H1 (cell line): ENCODE data around the gene DYNLT5. TPM values are rescaled to one million over a fixed set of nuclear protein-coding genes. Genes with fewer than 3 reads are reported as not detected.

Source experiments
- CTCF ChIA-PET: fragments of 300-600 bp; sonication (Branson Sonifier 250); formaldehyde crosslinking; loops from one replicate; lab custom pipeline; 2021; ENCODE audit not compliant: partially characterized antibody; lab: Charles Lee
- POLR2A ChIA-PET: fragments of 300-600 bp; sonication (Branson Sonifier 250); formaldehyde crosslinking; loops from one replicate; lab custom pipeline; 2021; ENCODE audit warnings: inconsistent platforms; ENCODE audit not compliant: partially characterized antibody; lab: Charles Lee
- DNase-seq, 2 experiments: peaks; one replicate each; pipeline versions ENCODE4 v3.0.0 to v3.0.0-alpha.2; 2010 to 2022; ENCODE audit warnings: low spot score in 2 of 2, low read depth in 1 of 2, mixed read lengths in 1 of 2
- FAIRE-seq: peaks from 2 replicates; lab custom pipeline; 2011; peaks lifted over from hg19 to GRCh38; lab: Jason Lieb, UNC
- H2AFZ ChIP-seq: 2 replicates; pipeline ENCODE4 v1.8.1; 2012; ENCODE audit warnings: low read length, inconsistent platforms
- H2AK5ac ChIP-seq: 2 replicates; pipeline ENCODE4 v1.6.1; 2013; ENCODE audit warnings: low read depth, low read length
- H2BK120ac ChIP-seq: replicated peaks from 2 replicates; pipeline ENCODE3; 2013; ENCODE audit warnings: low read depth, low read length, inconsistent platforms
- H2BK12ac ChIP-seq: 2 replicates; pipeline ENCODE4 v1.6.1; 2013; ENCODE audit warnings: low read depth, low read length
- H2BK15ac ChIP-seq: 2 replicates; pipeline ENCODE4 v1.6.1; 2013; ENCODE audit warnings: low read length
- H2BK20ac ChIP-seq: 2 replicates; pipeline ENCODE4 v1.6.1; 2013; ENCODE audit warnings: low read length
- H2BK5ac ChIP-seq: 2 replicates; pipeline ENCODE4 v1.6.1; 2013; ENCODE audit warnings: low read depth, low read length
- H3K14ac ChIP-seq: 2 replicates; pipeline ENCODE4 v1.6.1; 2013; ENCODE audit warnings: inconsistent platforms; ENCODE audit not compliant: insufficient read length
- H3K18ac ChIP-seq: 2 replicates; pipeline ENCODE4 v1.6.1; 2013; ENCODE audit warnings: low read length; ENCODE audit errors: extremely low read depth
- H3K23ac ChIP-seq: 2 replicates; pipeline ENCODE4 v1.6.1; 2013; ENCODE audit warnings: inconsistent platforms; ENCODE audit not compliant: insufficient read length
- H3K23me2 ChIP-seq: 2 replicates; pipeline ENCODE4 v1.6.1; 2013; ENCODE audit warnings: low read depth, low read length
- H3K27ac ChIP-seq: 2 replicates; pipeline ENCODE4 v1.6.1; 2011; ENCODE audit warnings: low read depth, low read length, inconsistent platforms
- H3K27me3 ChIP-seq, 4 experiments: replicated peaks in 1 of 4; 1 replicate in 1 of 4; 2 replicates in 3 of 4; pipeline versions ENCODE4 v1.6.1 to v1.8.1; 2011 to 2013; ENCODE audit warnings: low read length in 3 of 4, mild to moderate bottlenecking in 3 of 4, inconsistent platforms in 2 of 4, mixed read lengths in 2 of 4, moderate library complexity in 1 of 4; ENCODE audit not compliant: control insufficient read depth in 3 of 4, insufficient read depth in 3 of 4; ENCODE audit errors: extremely low read depth in 1 of 4
- H3K36me3 ChIP-seq, 4 experiments: 2 replicates each; pipeline versions ENCODE4 v1.6.1 to v1.8.1; 2011 to 2013; ENCODE audit warnings: mild to moderate bottlenecking in 4 of 4, low read length in 3 of 4, moderate library complexity in 2 of 4, control low read depth in 1 of 4, inconsistent platforms in 1 of 4; ENCODE audit not compliant: insufficient read depth in 4 of 4, control insufficient read depth in 2 of 4
- H3K4ac ChIP-seq: replicated peaks from 2 replicates; pipeline ENCODE3; 2013; ENCODE audit warnings: low read length, low read depth, mixed read lengths, inconsistent platforms; ENCODE audit not compliant: insufficient read length
- H3K4me1 ChIP-seq, 4 experiments: replicated peaks in 1 of 4; 1 replicate in 1 of 4; 2 replicates in 3 of 4; pipeline versions ENCODE4 v1.6.1 to v1.8.1; 2011 to 2013; ENCODE audit warnings: low read length in 3 of 4, inconsistent platforms in 2 of 4, mixed read lengths in 1 of 4; ENCODE audit not compliant: insufficient read depth in 4 of 4, control insufficient read depth in 3 of 4
- H3K4me2 ChIP-seq, 2 experiments: 2 replicates each; pipeline versions ENCODE4 v1.6.1 to v1.8.1; 2011 to 2013; ENCODE audit warnings: low read depth in 2 of 2, low read length in 2 of 2, control low read depth in 1 of 2, inconsistent platforms in 1 of 2, mild to moderate bottlenecking in 1 of 2; ENCODE audit not compliant: insufficient read depth in 1 of 2
- H3K4me3 ChIP-seq, 4 experiments: fragments of 200-600, 300-600 bp in 1 of 4; sonication (generic), shearing (Covaris generic), sonication (Bioruptor Twin) in 1 of 4; 2 replicates each; pipeline versions ENCODE4 v1.5.1 to v1.8.1; 2011 to 2016; ENCODE audit warnings: low read length in 4 of 4, low read depth in 3 of 4, control low read depth in 2 of 4, inconsistent platforms in 2 of 4, mild to moderate bottlenecking in 2 of 4, mixed read lengths in 1 of 4, moderate library complexity in 1 of 4; ENCODE audit not compliant: insufficient read depth in 2 of 4; ENCODE audit errors: extremely low read depth in 1 of 4
- H3K56ac ChIP-seq: replicated peaks from 2 replicates; pipeline ENCODE3; 2013; ENCODE audit warnings: low read depth, mild to moderate bottlenecking, mixed read lengths, low read length, inconsistent platforms; ENCODE audit not compliant: insufficient read length
- H3K79me1 ChIP-seq: 2 replicates; pipeline ENCODE4 v1.6.1; 2013; ENCODE audit warnings: low read depth, low read length, control low read depth
- H3K79me2 ChIP-seq, 2 experiments: 2 replicates each; pipeline versions ENCODE4 v1.6.1 to v1.8.1; 2012 to 2013; ENCODE audit warnings: low read length in 2 of 2, mild to moderate bottlenecking in 2 of 2, inconsistent platforms in 1 of 2; ENCODE audit not compliant: insufficient read depth in 2 of 2, control insufficient read depth in 1 of 2
- H3K9ac ChIP-seq, 4 experiments: replicated peaks in 1 of 4; 1 replicate in 1 of 4; 2 replicates in 3 of 4; pipeline versions ENCODE4 v1.6.1 to v1.8.1; 2011 to 2013; ENCODE audit warnings: low read depth in 3 of 4, low read length in 3 of 4, control low read depth in 2 of 4, mild to moderate bottlenecking in 2 of 4, moderate library complexity in 2 of 4, inconsistent platforms in 1 of 4; ENCODE audit errors: extremely low read depth in 1 of 4
- H3K9me3 ChIP-seq, 2 experiments: 2 replicates each; pipeline versions ENCODE4 v1.6.1 to v1.8.1; 2012 to 2013; ENCODE audit warnings: mild to moderate bottlenecking in 2 of 2, moderate library complexity in 2 of 2, control low read depth in 1 of 2, inconsistent platforms in 1 of 2, low read depth in 1 of 2, low read length in 1 of 2, mixed read lengths in 1 of 2; ENCODE audit not compliant: insufficient read depth in 2 of 2
- H4K20me1 ChIP-seq, 2 experiments: replicated peaks in 1 of 2; 2 replicates each; pipeline versions ENCODE3 to v1.8.1; 2011 to 2013; ENCODE audit warnings: inconsistent platforms in 2 of 2, low read length in 2 of 2, mild to moderate bottlenecking in 1 of 2; ENCODE audit not compliant: insufficient read depth in 2 of 2, control insufficient read depth in 1 of 2
- H4K5ac ChIP-seq: 2 replicates; pipeline ENCODE4 v1.6.1; 2013; ENCODE audit warnings: low read length, low read depth, mixed read lengths, inconsistent platforms; ENCODE audit not compliant: insufficient read length
- H4K8ac ChIP-seq: 2 replicates; pipeline ENCODE4 v1.8.0; 2013; ENCODE audit warnings: mild to moderate bottlenecking, moderate library complexity, low read length, inconsistent platforms; ENCODE audit not compliant: insufficient read depth; ENCODE audit errors: extremely low read depth
- H4K91ac ChIP-seq: replicated peaks from 2 replicates; pipeline ENCODE3; 2013; ENCODE audit warnings: low read length, mixed read lengths, inconsistent platforms; ENCODE audit not compliant: insufficient read length
- HDAC6 ChIP-seq: IDR thresholded peaks from one replicate; pipeline ENCODE4 v1.7.1; 2012; ENCODE audit warnings: low read depth, mild to moderate bottlenecking, inconsistent platforms, low read length, moderate library complexity
- JUN ChIP-seq: IDR thresholded peaks from 2 replicates; pipeline ENCODE4 v1.6.1; 2011; ENCODE audit warnings: low read depth, mild to moderate bottlenecking, improper control_type of control experiment, low read length
- KDM1A ChIP-seq: fragments of 200-600, 300-600 bp; sonication (generic); IDR thresholded peaks from 2 replicates; pipeline ENCODE4 v1.7.1; 2016; ENCODE audit warnings: mild to moderate bottlenecking, low read length, borderline replicate concordance
- KDM4A ChIP-seq: IDR thresholded peaks from one replicate; pipeline ENCODE4 v1.7.1; 2012; ENCODE audit warnings: low read depth, mild to moderate bottlenecking, moderate library complexity, low read length, inconsistent platforms; ENCODE audit not compliant: severe bottlenecking
- RFX5 ChIP-seq: IDR thresholded peaks from 2 replicates; pipeline ENCODE4 v1.6.1; 2011; ENCODE audit warnings: low read depth, low read length, improper control_type of control experiment, borderline replicate concordance
- SRF ChIP-seq: IDR thresholded peaks from 2 replicates; pipeline ENCODE4 v1.6.1; 2011; ENCODE audit warnings: mild to moderate bottlenecking, low read depth, low read length, moderate library complexity
- USF2 ChIP-seq: IDR thresholded peaks from 2 replicates; pipeline ENCODE4 v1.6.1; 2011; ENCODE audit warnings: low read length, improper control_type of control experiment
- WGBS, 2 experiments: shearing (Covaris generic) in 1 of 2; methylation state at CpG; one replicate each; pipeline versions ENCODE4 v1.1.6 to v1.1.7; 2013 to 2015; ENCODE audit warnings: low lambda C conversion rate in 2 of 2, mixed read lengths in 2 of 2, inconsistent platforms in 1 of 2, low coverage in 1 of 2, missing lambda C conversion rate in 1 of 2; ENCODE audit not compliant: insufficient replicate concordance in 2 of 2, insufficient coverage in 1 of 2, insufficient read length in 1 of 2; ENCODE audit errors: extremely low coverage in 1 of 2, missing lambda C conversion rate in 1 of 2; 5-methylcytosine and 5-hydroxymethylcytosine counted together
- polyA plus RNA-seq, 7 experiments: library from polyadenylated mRNA; depleted of rRNA in 3 of 7; stranded (reverse) in 5 of 7; unstranded in 2 of 7; fragments of >200 nt in 5 of 7; fragments of 200-250 nt in 2 of 7; gene quantifications; 1 replicate in 5 of 7; 2 replicates in 1 of 7; 4 replicates in 1 of 7; pipeline versions ENCODE4 v1.2.1 to v1.2.3, GENCODE V29; 2011 to 2013; ENCODE audit warnings: missing spikeins in 2 of 7, mixed read lengths in 2 of 7
- total RNA-seq: library from RNA; stranded (reverse); fragmentation: NEBNext Ultra II Directional; extraction: Animal tissue kit (Norgen Biotek cat#: 25700); gene quantifications from 2 replicates; pipeline ENCODE4 v1.2.1, GENCODE V29; 2021

DYNLT5 gene
- total and polyA plus RNA-seq, 2 of the 8 experiments (the other 6 are each of a cell fraction or from before 2014, with no cell fraction given) = 0.93 to 1.5 TPM

GRCh38 chr1:66809245-66809644 lies 57.0 kb downstream of the DYNLT5 start:
- H3K4me3 ChIP-seq = no peak overlapping the region
- no peak overlapping the region for H2BK20ac ChIP-seq
- no peak overlapping the region for H3K4me2 ChIP-seq
- H3K79me1 ChIP-seq = no peaks in the 10 kb centered on the region; the same call in 1 of the 2 replicates
- WGBS, 2 experiments = 91% methylated on average over 1 of the region's 1 CpG; no CpG with 5 or more reads in 1 of the 2 experiments
- H4K8ac ChIP-seq = no peak overlapping the region
- DNase-seq (no peak), FAIRE-seq (no peak)
- ChIA-PET POLR2A (no interaction called here), CTCF (no interaction called here)
- H3K79me2 ChIP-seq = no peaks in the 10 kb centered on the region
- TF ChIP-seq KDM1A = no peak
- no peak for TF ChIP-seq USF2
- no peak for TF ChIP-seq JUN
- no peak for TF ChIP-seq KDM4A
- no peak for TF ChIP-seq RFX5
- TF ChIP-seq SRF = no peak
- TF ChIP-seq HDAC6 = no peak
- no peak overlapping the region for H3K18ac ChIP-seq
- no peak overlapping the region for H3K27ac ChIP-seq
- no peak overlapping the region for H3K4ac ChIP-seq
- no peak overlapping the region for H3K56ac ChIP-seq
- H2BK5ac ChIP-seq = no peak overlapping the region
- H4K5ac ChIP-seq = no peak overlapping the region
- H3K36me3 ChIP-seq = no peaks in the 10 kb centered on the region
- H2BK12ac ChIP-seq = no peak overlapping the region
- no peaks in the 10 kb centered on the region for H3K4me1 ChIP-seq
- no peak overlapping the region for H2AFZ ChIP-seq
- no peaks in the 10 kb centered on the region for H3K9me3 ChIP-seq
- H3K14ac ChIP-seq = no peak overlapping the region
- H3K23ac ChIP-seq = no peak overlapping the region
- H2BK120ac ChIP-seq = no peak overlapping the region
- no peaks in the 10 kb centered on the region for H4K20me1 ChIP-seq
- H2BK15ac ChIP-seq = no peak overlapping the region
- no peaks in the 10 kb centered on the region for H3K23me2 ChIP-seq
- H4K91ac ChIP-seq = no peak overlapping the region
- H3K9ac ChIP-seq = no peak overlapping the region
- no peak overlapping the region for H2AK5ac ChIP-seq
- H3K27me3 ChIP-seq = no peaks in the 10 kb centered on the region
